Measurements from ENCODE around the gene CAMSAP1. TPM values are rescaled to one million over a fixed set of nuclear protein-coding genes. Genes with fewer than 3 reads are reported as not detected.

Gene CAMSAP1
- total and polyA plus RNA-seq, 9 of the 15 experiments (the other 6 are each of a cell fraction or from before 2014, with no cell fraction given) = 1.5 to 28.8 (median 14.3) TPM

DNA sequence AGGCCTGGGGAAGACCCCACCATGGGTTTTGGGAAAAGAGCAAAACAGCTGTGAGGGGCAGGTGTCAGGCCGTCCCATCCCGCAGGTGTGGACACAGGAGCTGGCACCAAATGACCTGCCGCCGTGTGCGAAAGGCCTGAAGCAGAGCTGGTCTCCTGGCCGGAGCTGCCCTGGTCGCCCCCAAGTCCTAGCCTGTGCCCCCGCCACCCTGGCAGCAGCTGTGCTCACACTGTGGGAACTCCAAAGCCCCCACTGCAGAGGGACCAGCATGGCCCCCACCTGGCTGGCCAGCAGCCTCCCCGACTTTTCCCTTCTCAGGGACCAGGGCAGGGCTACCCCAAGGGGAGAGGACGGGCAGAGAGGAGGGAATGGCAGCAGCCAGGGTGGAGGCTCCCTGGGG lies 117.0 kb downstream of the CAMSAP1 start:
- intact Hi-C loops (cut with micrococcal nuclease) = loop anchor here (5.0 to 10.0 kb wide), 3 partner anchors 86 to 352 kb away; partner anchors contain the start of gene KCNT1
- no peak overlapping the region for H3K9ac ChIP-seq (ENCODE audit: insufficient read depth in 1 of 2, low read depth in 2 of 2, low read length in 2 of 2)
- FAIRE-seq = no peak
- TF ChIP-seq EP400 (IDR thresholded peaks at IDR 0.05) = no peak
- TF ChIP-seq KDM2B (CRISPR knock-in tag; IDR thresholded peaks at IDR 0.05) = no peak
- no peak for TF ChIP-seq RBM14 (IDR thresholded peaks at IDR 0.05; ENCODE audit: borderline replicate concordance, insufficient read depth, low read depth, low read length)
- TF ChIP-seq RBM15 (IDR thresholded peaks at IDR 0.05; ENCODE audit: insufficient read depth, low read length) = no peak
- TF ChIP-seq, protein P1, sequence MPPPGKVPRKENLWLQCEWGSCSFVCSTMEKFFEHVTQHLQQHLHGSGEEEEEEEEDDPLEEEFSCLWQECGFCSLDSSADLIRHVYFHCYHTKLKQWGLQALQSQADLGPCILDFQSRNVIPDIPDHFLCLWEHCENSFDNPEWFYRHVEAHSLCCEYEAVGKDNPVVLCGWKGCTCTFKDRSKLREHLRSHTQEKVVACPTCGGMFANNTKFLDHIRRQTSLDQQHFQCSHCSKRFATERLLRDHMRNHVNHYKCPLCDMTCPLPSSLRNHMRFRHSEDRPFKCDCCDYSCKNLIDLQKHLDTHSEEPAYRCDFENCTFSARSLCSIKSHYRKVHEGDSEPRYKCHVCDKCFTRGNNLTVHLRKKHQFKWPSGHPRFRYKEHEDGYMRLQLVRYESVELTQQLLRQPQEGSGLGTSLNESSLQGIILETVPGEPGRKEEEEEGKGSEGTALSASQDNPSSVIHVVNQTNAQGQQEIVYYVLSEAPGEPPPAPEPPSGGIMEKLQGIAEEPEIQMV (tag; conservative IDR thresholded peaks at IDR 0.05; ENCODE audit: low read depth) = no peak
- TF ChIP-seq ZNF764 (CRISPR knock-in tag; IDR thresholded peaks at IDR 0.05; ENCODE audit: low read depth) = no peak
- no peak for TF ChIP-seq RBM22 (IDR thresholded peaks at IDR 0.05; ENCODE audit: low read depth, low read length, poor library complexity, severe bottlenecking)
- TF ChIP-seq HLTF (IDR thresholded peaks at IDR 0.05) = no peak
- TF ChIP-seq NONO (IDR thresholded peaks at IDR 0.05; ENCODE audit: low read depth in 2 of 2, low read length in 1 of 2) = no peak
- TF ChIP-seq, protein P2, sequence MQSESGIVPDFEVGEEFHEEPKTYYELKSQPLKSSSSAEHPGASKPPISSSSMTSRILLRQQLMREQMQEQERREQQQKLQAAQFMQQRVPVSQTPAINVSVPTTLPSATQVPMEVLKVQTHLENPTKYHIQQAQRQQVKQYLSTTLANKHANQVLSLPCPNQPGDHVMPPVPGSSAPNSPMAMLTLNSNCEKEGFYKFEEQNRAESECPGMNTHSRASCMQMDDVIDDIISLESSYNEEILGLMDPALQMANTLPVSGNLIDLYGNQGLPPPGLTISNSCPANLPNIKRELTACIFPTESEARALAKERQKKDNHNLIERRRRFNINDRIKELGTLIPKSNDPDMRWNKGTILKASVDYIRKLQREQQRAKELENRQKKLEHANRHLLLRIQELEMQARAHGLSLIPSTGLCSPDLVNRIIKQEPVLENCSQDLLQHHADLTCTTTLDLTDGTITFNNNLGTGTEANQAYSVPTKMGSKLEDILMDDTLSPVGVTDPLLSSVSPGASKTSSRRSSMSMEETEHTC (IDR thresholded peaks at IDR 0.05) = no peak
- no peak for TF ChIP-seq XRCC4 (IDR thresholded peaks at IDR 0.05; ENCODE audit: extremely low read depth, insufficient read depth, insufficient read length)
- no peak for TF ChIP-seq SIN3B (IDR thresholded peaks at IDR 0.05; ENCODE audit: low read depth)
- no peak for TF ChIP-seq ZNF24 (IDR thresholded peaks at IDR 0.05)
- no peak for TF ChIP-seq ZNF586 (CRISPR knock-in tag; conservative IDR thresholded peaks at IDR 0.05)
- TF ChIP-seq, protein P3, sequence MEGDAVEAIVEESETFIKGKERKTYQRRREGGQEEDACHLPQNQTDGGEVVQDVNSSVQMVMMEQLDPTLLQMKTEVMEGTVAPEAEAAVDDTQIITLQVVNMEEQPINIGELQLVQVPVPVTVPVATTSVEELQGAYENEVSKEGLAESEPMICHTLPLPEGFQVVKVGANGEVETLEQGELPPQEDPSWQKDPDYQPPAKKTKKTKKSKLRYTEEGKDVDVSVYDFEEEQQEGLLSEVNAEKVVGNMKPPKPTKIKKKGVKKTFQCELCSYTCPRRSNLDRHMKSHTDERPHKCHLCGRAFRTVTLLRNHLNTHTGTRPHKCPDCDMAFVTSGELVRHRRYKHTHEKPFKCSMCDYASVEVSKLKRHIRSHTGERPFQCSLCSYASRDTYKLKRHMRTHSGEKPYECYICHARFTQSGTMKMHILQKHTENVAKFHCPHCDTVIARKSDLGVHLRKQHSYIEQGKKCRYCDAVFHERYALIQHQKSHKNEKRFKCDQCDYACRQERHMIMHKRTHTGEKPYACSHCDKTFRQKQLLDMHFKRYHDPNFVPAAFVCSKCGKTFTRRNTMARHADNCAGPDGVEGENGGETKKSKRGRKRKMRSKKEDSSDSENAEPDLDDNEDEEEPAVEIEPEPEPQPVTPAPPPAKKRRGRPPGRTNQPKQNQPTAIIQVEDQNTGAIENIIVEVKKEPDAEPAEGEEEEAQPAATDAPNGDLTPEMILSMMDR (IDR thresholded peaks at IDR 0.05 in 2 of 3, conservative IDR thresholded peaks at IDR 0.05 in 1 of 3; ENCODE audit: insufficient read depth in 2 of 3, low read depth in 1 of 3, low read length in 3 of 3) = no peak
- no peak for TF ChIP-seq ELF2 (CRISPR knock-in tag; IDR thresholded peaks at IDR 0.05)
- no peak for TF ChIP-seq NEUROD1 (IDR thresholded peaks at IDR 0.05; ENCODE audit: borderline replicate concordance, low read depth, low read length, partially characterized antibody)
- no peak for TF ChIP-seq ZNF146 (CRISPR knock-in tag; IDR thresholded peaks at IDR 0.05; ENCODE audit: unreplicated experiment)
- no peak for TF ChIP-seq ZFP30 (CRISPR knock-in tag; IDR thresholded peaks at IDR 0.05; ENCODE audit: borderline replicate concordance)
- TF ChIP-seq ERF (CRISPR knock-in tag; IDR thresholded peaks at IDR 0.05) = no peak
- no TSS peak for BruUV-seq (replicated peaks)
- peaks cover 7% of the 10 kb centered on the region; the same call in 1 of the 2 replicates for H4K20me1 ChIP-seq (replicated peaks; ENCODE audit: control insufficient read depth, insufficient read depth, low read length)
- WGBS (ENCODE audit: insufficient coverage, low coverage, missing lambda C conversion rate) = 4% methylated on average over 9 of the region's 10 CpGs
- no peak for ATAC-seq
- in situ Hi-C loops (cut with MboI) = loop anchor here (10.0 kb wide), 1 partner anchor 484 kb away; no protein-coding TSS in a partner anchor
- no peak for DNase-seq (ENCODE audit: extremely low read depth in 1 of 4, low spot score in 3 of 4)
- no peak overlapping the region for H3K27ac ChIP-seq (ENCODE audit: extremely low read depth, low read depth, low read length)
- H3K9me1 ChIP-seq (ENCODE audit: control insufficient read depth, insufficient read depth, low read length) = no peaks in the 10 kb centered on the region
- ChIA-PET POLR2A (interaction anchor here (0.6 to 1.0 kb wide), 3 partner anchors 10 to 344 kb away, joined by 3 read pairs; no protein-coding TSS in a partner anchor), CTCF (ENCODE audit: low intra/inter-chr PET ratio) (no interaction called here)
- no peak overlapping the region for H3K4me3 ChIP-seq
- no peak overlapping the region for H2AFZ ChIP-seq (ENCODE audit: low read depth, low read length)
- no peaks in the 10 kb centered on the region for H3K36me3 ChIP-seq (ENCODE audit: control insufficient read depth, insufficient read depth, low read length)
- no peaks in the 10 kb centered on the region for H3K79me2 ChIP-seq (ENCODE audit: control insufficient read depth, insufficient read depth, low read length)
- H3K4me2 ChIP-seq (ENCODE audit: insufficient read depth, low read length) = no peak overlapping the region
- no peaks in the 10 kb centered on the region for H3K9me3 ChIP-seq (replicated peaks; ENCODE audit: control insufficient read depth, insufficient read depth, low read depth, low read length)
- peaks cover 45 to 88% of the 10 kb centered on the region in 2 experiments for H3K27me3 ChIP-seq (ENCODE audit: control insufficient read depth in 2 of 2, insufficient read depth in 2 of 2, low read length in 2 of 2)
- peaks cover 0 to 65% of the 10 kb centered on the region in 2 experiments; a peak in 2 of 5 replicates for H3K4me1 ChIP-seq (replicated peaks in 1 of 2; ENCODE audit: control insufficient read depth in 2 of 2, insufficient read depth in 2 of 2, low read length in 2 of 2)
